ENCODE data around the gene ISY1.
"Not testable (repeated sequence)": the region's sequence is repeated elsewhere in the genome, so short reads cannot be mapped to it uniquely, and the experiment has no call there.

Gene ISY1

GRCh38 chr3:129197321-129197720, 36.5 kb upstream of the ISY1 start:
- Histone ChIP-seq H3K9me3 (ENCODE audit: severe bottlenecking) (no peaks in the 10 kb centered on the region), H3K36me3 (no peaks in the 10 kb centered on the region), H3K27me3 (ENCODE audit: insufficient read depth, low read depth, severe bottlenecking) (no peaks in the 10 kb centered on the region), H3K27ac (no peak overlapping the region), H3K4me3 (ENCODE audit: low read depth, low read length) (no peak overlapping the region)
- no peak for TF ChIP-seq CTCF (IDR thresholded peaks at IDR 0.05; ENCODE audit: low read depth, low read length)
- DNase-seq, result no peak

- H3K36me3 ChIP-seq, result no peaks in the 10 kb centered on the region
- H3K27me3 ChIP-seq (ENCODE audit: insufficient read depth, low read depth, severe bottlenecking), result no peaks in the 10 kb centered on the region
- H3K4me3 ChIP-seq (ENCODE audit: low read depth, low read length), result no peak overlapping the region
- DNase-seq, result no peak
- no peak for TF ChIP-seq CTCF (IDR thresholded peaks at IDR 0.05; ENCODE audit: low read depth, low read length)
- H3K9me3 ChIP-seq (ENCODE audit: severe bottlenecking), result no peaks in the 10 kb centered on the region
- H3K27ac ChIP-seq, result no peak overlapping the region
These were observed 35.7 kb upstream of the ISY1 start for GRCh38 chr3:129196601-129197000.

- H3K27ac ChIP-seq, result no peak overlapping the region
- H3K9me3 ChIP-seq (ENCODE audit: severe bottlenecking), result no peaks in the 10 kb centered on the region
- TF ChIP-seq CTCF (IDR thresholded peaks at IDR 0.05; ENCODE audit: low read depth, low read length), result no peak
- no peak overlapping the region for H3K4me3 ChIP-seq (ENCODE audit: low read depth, low read length)
- H3K27me3 ChIP-seq (ENCODE audit: insufficient read depth, low read depth, severe bottlenecking), result no peaks in the 10 kb centered on the region
- H3K36me3 ChIP-seq, result no peaks in the 10 kb centered on the region
- no peak for DNase-seq
These were observed 34.9 kb upstream of the ISY1 start for GRCh38 chr3:129195731-129196256.

- H3K27ac ChIP-seq; H3K36me3 ChIP-seq; H3K27me3 ChIP-seq (ENCODE audit: insufficient read depth, low read depth, severe bottlenecking); H3K9me3 ChIP-seq (ENCODE audit: severe bottlenecking); H3K4me3 ChIP-seq (ENCODE audit: low read depth, low read length): not testable (repeated sequence)
- DNase-seq, result peak; percentile 24
These were observed 28.9 kb upstream of the ISY1 start for GRCh38 chr3:129189793-129190192.

- Histone ChIP-seq H3K27ac (no peak overlapping the region), H3K4me3 (ENCODE audit: low read depth, low read length) (no peak overlapping the region), H3K36me3 (peaks cover 8% of the 10 kb centered on the region), H3K9me3 (ENCODE audit: severe bottlenecking) (no peaks in the 10 kb centered on the region), H3K27me3 (ENCODE audit: insufficient read depth, low read depth, severe bottlenecking) (no peaks in the 10 kb centered on the region)
- TF ChIP-seq CTCF (IDR thresholded peaks at IDR 0.05; ENCODE audit: low read depth, low read length), result no peak
- no peak for DNase-seq
These were observed 27.0 kb upstream of the ISY1 start for GRCh38 chr3:129187857-129188256.

GRCh38 chr3:129185783-129186182, 24.9 kb upstream of the ISY1 start:
- Histone ChIP-seq H3K9me3 (ENCODE audit: severe bottlenecking) (no peaks in the 10 kb centered on the region), H3K27ac (no peak overlapping the region), H3K27me3 (ENCODE audit: insufficient read depth, low read depth, severe bottlenecking) (no peaks in the 10 kb centered on the region), H3K36me3 (peaks cover 21% of the 10 kb centered on the region), H3K4me3 (ENCODE audit: low read depth, low read length) (no peak overlapping the region)
- DNase-seq, result no peak
- no peak for TF ChIP-seq CTCF (IDR thresholded peaks at IDR 0.05; ENCODE audit: low read depth, low read length)

- H3K27me3 ChIP-seq (ENCODE audit: insufficient read depth, low read depth, severe bottlenecking); H3K9me3 ChIP-seq (ENCODE audit: severe bottlenecking); DNase-seq; H3K27ac ChIP-seq: not testable (repeated sequence)
- H3K4me3 ChIP-seq (ENCODE audit: low read depth, low read length), result peak overlapping the region; percentile 90
- H3K36me3 ChIP-seq, result peaks cover 28% of the 10 kb centered on the region
These were observed 24.1 kb upstream of the ISY1 start for GRCh38 chr3:129184784-129185542.
